HG03565 (cell line): ENCODE measurements around the gene DISP1.

Source experiments
- ATAC-seq: cut with Tn5 transposase; IDR thresholded peaks from one replicate; pipeline ENCODE4 v1.9.1; 2021; ENCODE audit warnings: mild to moderate bottlenecking, moderate library complexity; ENCODE audit not compliant: unreplicated experiment

DISP1 gene

GRCh38 chr1:222861062-222861461, 46.2 kb downstream of the DISP1 start:
- no peak for ATAC-seq
